MM.1S (cell line): Measurements from ENCODE around the gene ARMC3.

ENCODE experiments used
- EZH2 ChIP-seq: fragments of 300-600 bp; sonication (generic); optimal IDR thresholded peaks from 2 replicates; pipeline ENCODE3; 2017; ENCODE audit warnings: low read depth, mild to moderate bottlenecking, antibody characterized with exemption, low read length, mixed read lengths
- EZH2phosphoT487 ChIP-seq: fragments of 300-600 bp; sonication (generic); IDR thresholded peaks from 2 replicates; pipeline ENCODE4 v1.6.1; 2018; ENCODE audit warnings: antibody characterized with exemption, low read length
- TF ChIP-seq, protein P1 (sequence below): fragments of 300-600 bp; sonication (generic); IDR thresholded peaks from 2 replicates; pipeline ENCODE4 v1.5.1; 2016; ENCODE audit warnings: antibody characterized with exemption, low read length, mixed read lengths

DNA sequence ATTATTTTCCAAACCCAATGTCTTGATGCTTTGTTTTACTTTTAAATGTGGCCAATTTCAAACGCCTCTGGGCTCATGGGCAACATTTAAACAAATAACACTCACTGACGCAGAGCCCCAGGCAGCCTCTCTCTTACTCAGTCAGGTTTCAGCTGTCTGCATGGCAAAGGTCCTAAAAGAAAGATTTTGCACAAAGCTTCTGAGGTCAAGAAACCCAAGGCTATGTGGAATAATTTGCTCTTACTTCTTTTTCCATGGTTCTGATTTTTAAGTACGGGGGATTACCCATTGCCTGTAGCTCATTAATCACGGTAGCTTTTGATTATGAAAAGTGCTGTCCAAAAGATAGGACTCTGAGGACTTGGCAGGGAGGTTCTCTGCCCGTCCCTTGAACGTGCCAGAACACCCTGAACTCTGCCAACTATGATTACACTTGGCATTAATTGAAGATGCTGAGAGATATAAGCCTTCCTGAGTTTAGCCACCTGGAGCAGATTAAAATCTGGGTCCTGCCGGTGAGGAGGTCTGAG, 153.4 kb downstream of the ARMC3 start:
- TF ChIP-seq, protein P1, sequence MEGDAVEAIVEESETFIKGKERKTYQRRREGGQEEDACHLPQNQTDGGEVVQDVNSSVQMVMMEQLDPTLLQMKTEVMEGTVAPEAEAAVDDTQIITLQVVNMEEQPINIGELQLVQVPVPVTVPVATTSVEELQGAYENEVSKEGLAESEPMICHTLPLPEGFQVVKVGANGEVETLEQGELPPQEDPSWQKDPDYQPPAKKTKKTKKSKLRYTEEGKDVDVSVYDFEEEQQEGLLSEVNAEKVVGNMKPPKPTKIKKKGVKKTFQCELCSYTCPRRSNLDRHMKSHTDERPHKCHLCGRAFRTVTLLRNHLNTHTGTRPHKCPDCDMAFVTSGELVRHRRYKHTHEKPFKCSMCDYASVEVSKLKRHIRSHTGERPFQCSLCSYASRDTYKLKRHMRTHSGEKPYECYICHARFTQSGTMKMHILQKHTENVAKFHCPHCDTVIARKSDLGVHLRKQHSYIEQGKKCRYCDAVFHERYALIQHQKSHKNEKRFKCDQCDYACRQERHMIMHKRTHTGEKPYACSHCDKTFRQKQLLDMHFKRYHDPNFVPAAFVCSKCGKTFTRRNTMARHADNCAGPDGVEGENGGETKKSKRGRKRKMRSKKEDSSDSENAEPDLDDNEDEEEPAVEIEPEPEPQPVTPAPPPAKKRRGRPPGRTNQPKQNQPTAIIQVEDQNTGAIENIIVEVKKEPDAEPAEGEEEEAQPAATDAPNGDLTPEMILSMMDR, result no peak
- TF ChIP-seq EZH2 (no peak), EZH2phosphoT487 (no peak)
